OCI-LY7 (cell line): Measurements from ENCODE around the gene STK32C.

Source experiments
- CTCF ChIP-seq: fragments of 200-600 bp; sonication (generic); conservative IDR thresholded peaks from 2 replicates; pipeline ENCODE4 v1.5.1; 2014; ENCODE audit warnings: mild to moderate bottlenecking, antibody characterized with exemption, low read length, moderate library complexity, mixed read lengths
- EZH2phosphoT487 ChIP-seq: fragments of 200-600 bp; sonication (generic); IDR thresholded peaks from 2 replicates; pipeline ENCODE4 v1.6.1; 2018; ENCODE audit warnings: low read depth, borderline replicate concordance, mild to moderate bottlenecking, mixed run types, antibody characterized with exemption, low read length, moderate library complexity, mixed read lengths

GRCh38 chr10:132257271-132257670 is 50.5 kb downstream of the STK32C start:
- no peak for TF ChIP-seq CTCF
- no peak for TF ChIP-seq EZH2phosphoT487
